ENCODE results near the gene CCDC78.

DNA sequence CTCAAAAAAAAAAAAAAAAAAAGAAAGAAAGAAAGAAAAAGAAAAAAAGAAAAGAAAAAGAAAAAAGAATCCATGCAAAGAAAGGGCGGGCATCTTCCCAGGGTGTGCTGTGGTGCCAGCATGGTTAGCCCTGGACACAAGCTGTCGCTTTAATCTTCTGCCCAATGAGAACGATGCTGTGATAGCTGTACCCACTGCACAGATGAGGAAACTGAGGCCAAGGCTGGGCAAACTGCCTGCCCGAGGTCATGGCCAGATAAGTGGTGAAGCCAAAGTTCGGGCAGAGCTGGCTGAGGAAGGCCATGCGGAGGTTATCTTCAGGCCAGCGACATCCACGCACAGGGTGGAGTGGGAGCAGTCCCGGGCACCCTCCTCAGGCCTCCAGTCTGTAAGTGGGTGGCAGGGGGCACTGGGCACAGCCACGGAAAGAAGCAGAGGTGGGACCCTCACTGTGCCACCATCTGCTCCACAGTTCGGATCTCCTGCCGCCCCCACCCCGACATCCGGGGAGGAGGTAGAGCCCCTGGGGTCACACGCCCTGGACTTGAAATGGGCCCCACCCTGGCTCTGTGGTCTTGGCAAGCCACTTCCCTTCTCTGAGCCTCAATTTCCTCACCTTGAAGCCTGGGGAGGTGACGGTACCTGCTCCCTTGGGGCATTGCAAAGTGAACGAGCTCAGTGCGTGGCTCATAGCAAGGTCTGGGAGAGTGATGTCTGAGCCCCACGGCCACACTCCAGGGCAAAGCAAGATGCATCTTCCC is 27.2 kb downstream of the CCDC78 start:
- no peak for TF ChIP-seq POLR2AphosphoS5 (IDR thresholded peaks at IDR 0.05; ENCODE audit: insufficient read depth in 1 of 2, low read depth in 1 of 2)
- TF ChIP-seq, protein P1, sequence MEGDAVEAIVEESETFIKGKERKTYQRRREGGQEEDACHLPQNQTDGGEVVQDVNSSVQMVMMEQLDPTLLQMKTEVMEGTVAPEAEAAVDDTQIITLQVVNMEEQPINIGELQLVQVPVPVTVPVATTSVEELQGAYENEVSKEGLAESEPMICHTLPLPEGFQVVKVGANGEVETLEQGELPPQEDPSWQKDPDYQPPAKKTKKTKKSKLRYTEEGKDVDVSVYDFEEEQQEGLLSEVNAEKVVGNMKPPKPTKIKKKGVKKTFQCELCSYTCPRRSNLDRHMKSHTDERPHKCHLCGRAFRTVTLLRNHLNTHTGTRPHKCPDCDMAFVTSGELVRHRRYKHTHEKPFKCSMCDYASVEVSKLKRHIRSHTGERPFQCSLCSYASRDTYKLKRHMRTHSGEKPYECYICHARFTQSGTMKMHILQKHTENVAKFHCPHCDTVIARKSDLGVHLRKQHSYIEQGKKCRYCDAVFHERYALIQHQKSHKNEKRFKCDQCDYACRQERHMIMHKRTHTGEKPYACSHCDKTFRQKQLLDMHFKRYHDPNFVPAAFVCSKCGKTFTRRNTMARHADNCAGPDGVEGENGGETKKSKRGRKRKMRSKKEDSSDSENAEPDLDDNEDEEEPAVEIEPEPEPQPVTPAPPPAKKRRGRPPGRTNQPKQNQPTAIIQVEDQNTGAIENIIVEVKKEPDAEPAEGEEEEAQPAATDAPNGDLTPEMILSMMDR (IDR thresholded peaks at IDR 0.05), result no peak
